Loucy (cell line): ENCODE results near the gene XPNPEP1.
A peak's percentile ranks its signal among the peaks of the same experiment; 100 is the strongest.

ENCODE experiments used
- H2AFZ ChIP-seq: fragments of 200-600 bp; sonication (generic); 2 replicates; pipeline ENCODE4 v1.6.0; 2016; ENCODE audit warnings: antibody characterized with exemption, mild to moderate bottlenecking, low read length, moderate library complexity
- H3F3A ChIP-seq: fragments of 200-600 bp; 2 replicates; pipeline ENCODE4 v1.6.0; 2016; ENCODE audit warnings: antibody characterized with exemption, low read depth, mild to moderate bottlenecking
- H3K27me3 ChIP-seq: fragments of 200-600 bp; sonication (generic); 2 replicates; pipeline ENCODE4 v1.6.1; 2014; ENCODE audit warnings: low read length, mild to moderate bottlenecking; ENCODE audit not compliant: insufficient read depth, poor library complexity, severe bottlenecking
- H3K36me3 ChIP-seq: fragments of 200-600 bp; sonication (generic); 2 replicates; pipeline ENCODE4 v1.6.1; 2016; ENCODE audit warnings: low read length; ENCODE audit not compliant: insufficient read depth
- H3K4me1 ChIP-seq: fragments of 200-600 bp; sonication (generic); 2 replicates; pipeline ENCODE4 v1.5.1; 2014; ENCODE audit warnings: low read length, mild to moderate bottlenecking; ENCODE audit not compliant: insufficient read depth, poor library complexity, severe bottlenecking
- H3K4me2 ChIP-seq: fragments of 200-600 bp; sonication (generic); 2 replicates; pipeline ENCODE4 v1.6.0; 2014; ENCODE audit warnings: antibody characterized with exemption, low read length, low read depth, mild to moderate bottlenecking; ENCODE audit not compliant: poor library complexity, severe bottlenecking
- H3K4me3 ChIP-seq: fragments of 200-600 bp; sonication (generic); 2 replicates; pipeline ENCODE4 v1.5.1; 2014; ENCODE audit warnings: low read length, mild to moderate bottlenecking, mixed read lengths; ENCODE audit not compliant: poor library complexity, severe bottlenecking
- H3K79me2 ChIP-seq: fragments of 200-600 bp; sonication (generic); 2 replicates; pipeline ENCODE4 v1.6.1; 2014; ENCODE audit warnings: low read length; ENCODE audit not compliant: insufficient read depth
- H3K9ac ChIP-seq: fragments of 200-600 bp; sonication (generic); 2 replicates; pipeline ENCODE4 v1.6.0; 2014; ENCODE audit warnings: mild to moderate bottlenecking, low read depth, low read length, moderate library complexity; ENCODE audit not compliant: poor library complexity, severe bottlenecking
- H3K9me2 ChIP-seq: fragments of 200-600 bp; sonication (generic); replicated peaks from 2 replicates; pipeline ENCODE4 v1.6.1; 2016; ENCODE audit warnings: low read depth, low read length, mixed read lengths
- H3K9me3 ChIP-seq: fragments of 200-600 bp; sonication (generic); 2 replicates; pipeline ENCODE4 v1.6.1; 2014; ENCODE audit warnings: mild to moderate bottlenecking, antibody characterized with exemption, low read length, low read depth; ENCODE audit not compliant: insufficient read depth
- H4K20me1 ChIP-seq: fragments of 200-600 bp; sonication (generic); 2 replicates; pipeline ENCODE4 v1.6.0; 2014; ENCODE audit warnings: antibody characterized with exemption, low read length, mild to moderate bottlenecking; ENCODE audit not compliant: insufficient read depth, poor library complexity, severe bottlenecking
- CTCF ChIP-seq: fragments of 200-600 bp; sonication (generic); conservative IDR thresholded peaks from 2 replicates; pipeline ENCODE4 v1.5.1; 2014; ENCODE audit warnings: mild to moderate bottlenecking, antibody characterized with exemption, low read length
- EZH2phosphoT487 ChIP-seq: fragments of 200-600 bp; IDR thresholded peaks from 2 replicates; pipeline ENCODE4 v1.6.1; 2018; ENCODE audit warnings: antibody characterized with exemption, mild to moderate bottlenecking, moderate library complexity, borderline replicate concordance

XPNPEP1 gene

GRCh38 chr10:109911903-109912302, 11.4 kb downstream of the XPNPEP1 start:
- H4K20me1 ChIP-seq, result no peaks in the 10 kb centered on the region
- H2AFZ ChIP-seq, result no peak overlapping the region
- H3K27me3 ChIP-seq, result no peaks in the 10 kb centered on the region
- H3K4me3 ChIP-seq, result no peak overlapping the region
- H3K9me2 ChIP-seq, result no peaks in the 10 kb centered on the region
- H3K36me3 ChIP-seq, result peaks cover 27% of the 10 kb centered on the region; the same call in 1 of the 2 replicates
- peak overlapping the region; percentile 14 for H3K4me2 ChIP-seq
- TF ChIP-seq EZH2phosphoT487 (no peak), CTCF (no peak)
- no peaks in the 10 kb centered on the region for H3K9me3 ChIP-seq
- peaks cover 87% of the 10 kb centered on the region for H3K79me2 ChIP-seq
- peaks cover 70% of the 10 kb centered on the region for H3K4me1 ChIP-seq
- 0 out of 2 replicates have a peak, but pooled peaks cover 8% of the 10 kb centered on the region for H3F3A ChIP-seq
- no peak overlapping the region for H3K9ac ChIP-seq

- TF ChIP-seq EZH2phosphoT487, result no peak
- no peak for TF ChIP-seq CTCF
- Histone ChIP-seq H3K36me3 (peaks cover 64% of the 10 kb centered on the region), H3K9ac (no peak overlapping the region), H3K4me3 (no peak overlapping the region), H3F3A (no peaks in the 10 kb centered on the region), H3K9me2 (no peaks in the 10 kb centered on the region), H2AFZ (no peak overlapping the region), H3K79me2 (peaks cover 76% of the 10 kb centered on the region), H3K9me3 (no peaks in the 10 kb centered on the region), H3K4me2 (no peak overlapping the region), H3K27me3 (no peaks in the 10 kb centered on the region), H3K4me1 (peaks cover 18% of the 10 kb centered on the region), H4K20me1 (peaks cover 3% of the 10 kb centered on the region)
These were observed 17.0 kb downstream of the XPNPEP1 start for GRCh38 chr10:109906316-109906715.

- H3K9me2 ChIP-seq, result no peaks in the 10 kb centered on the region
- no peaks in the 10 kb centered on the region for H3K9me3 ChIP-seq
- no peak overlapping the region for H3K4me3 ChIP-seq
- peaks cover 67% of the 10 kb centered on the region for H3K36me3 ChIP-seq
- H3K27me3 ChIP-seq, result no peaks in the 10 kb centered on the region
- no peak overlapping the region for H2AFZ ChIP-seq
- H3F3A ChIP-seq, result no peaks in the 10 kb centered on the region
- H3K4me2 ChIP-seq, result no peak overlapping the region
- H3K79me2 ChIP-seq, result peaks cover 75% of the 10 kb centered on the region
- TF ChIP-seq EZH2phosphoT487, result no peak
- no peak for TF ChIP-seq CTCF
- H3K9ac ChIP-seq, result no peak overlapping the region
- peaks cover 1% of the 10 kb centered on the region for H3K4me1 ChIP-seq
- peaks cover 3% of the 10 kb centered on the region for H4K20me1 ChIP-seq
These were observed 18.9 kb downstream of the XPNPEP1 start for GRCh38 chr10:109904397-109904796.
